Thymus (tissue), 11 donors: ENCODE measurements around the gene FANCE. TPM values are rescaled to one million over a fixed set of nuclear protein-coding genes. Genes with fewer than 3 reads are reported as not detected.
"Not testable (repeated sequence)": the region's sequence is repeated elsewhere in the genome, so short reads cannot be mapped to it uniquely, and the experiment has no call there.

Experiments
- DNase-seq, 9 donors: peaks; one replicate each; pipeline ENCODE4 v3.0.0-alpha.2; 2013; ENCODE audit warnings: low spot score in 9 of 9, low read depth in 6 of 9, missing footprints in 1 of 9
- H3K27ac ChIP-seq, 2 donors: one replicate each; pipeline ENCODE4 v1.5.1; 2013; ENCODE audit warnings: control low read depth in 1 of 2, low read depth in 1 of 2, low read length in 1 of 2, mild to moderate bottlenecking in 1 of 2, moderate library complexity in 1 of 2
- H3K27me3 ChIP-seq, 2 donors: one replicate each; pipeline ENCODE4 v1.5.1; 2013; ENCODE audit warnings: low read length in 1 of 2; ENCODE audit not compliant: control insufficient read depth in 2 of 2, insufficient read depth in 1 of 2
- H3K36me3 ChIP-seq, 2 donors: one replicate each; pipeline ENCODE4 v1.5.1; 2013; ENCODE audit warnings: low read length in 1 of 2, mild to moderate bottlenecking in 1 of 2, moderate library complexity in 1 of 2; ENCODE audit not compliant: control insufficient read depth in 2 of 2, insufficient read depth in 2 of 2
- H3K4me1 ChIP-seq, 2 donors: one replicate each; pipeline ENCODE4 v1.5.1; 2013; ENCODE audit warnings: low read length in 2 of 2; ENCODE audit not compliant: control insufficient read depth in 2 of 2, insufficient read depth in 2 of 2
- H3K4me3 ChIP-seq, 2 donors: one replicate each; pipeline ENCODE4 v1.5.1; 2013; ENCODE audit warnings: low read length in 2 of 2, control low read depth in 1 of 2, mild to moderate bottlenecking in 1 of 2
- H3K9me3 ChIP-seq, 2 donors: one replicate each; pipeline ENCODE4 v1.5.1; 2013; ENCODE audit warnings: low read length in 1 of 2, mild to moderate bottlenecking in 1 of 2; ENCODE audit not compliant: control insufficient read depth in 2 of 2, insufficient read depth in 1 of 2
- WGBS: extraction: QIAGEN DNeasy Blood & Tissue Kit; methylation state at CpG from one replicate; pipeline ENCODE4 v1.1.7; 2013; 5-methylcytosine and 5-hydroxymethylcytosine counted together
- polyA plus RNA-seq: library from polyadenylated mRNA; stranded (reverse); fragments of 200-250 nt; gene quantifications from one replicate; pipeline ENCODE4 v1.2.3, GENCODE V29; 2013
- total RNA-seq: library from RNA; stranded (reverse); fragments of 120-200 nt; gene quantifications from one replicate; pipeline ENCODE4 v1.2.4, GENCODE V29; 2013
- donor health status: healthy.

The FANCE gene
- total and polyA plus RNA-seq, 2 donors, result 3.6 to 8.4 TPM

GRCh38 chr6:35508027-35508426 is 55.9 kb downstream of the FANCE start:
- no peak overlapping the region for H3K27ac ChIP-seq
- H3K9me3 ChIP-seq, result no peaks in the 10 kb centered on the region
- WGBS, result 94% methylated on average over 2 of the region's 2 CpGs
- no peaks in the 10 kb centered on the region for H3K36me3 ChIP-seq
- peaks cover 2 to 89% of the 10 kb centered on the region in 2 donors for H3K27me3 ChIP-seq
- H3K4me3 ChIP-seq, result no peak overlapping the region
- H3K4me1 ChIP-seq, result peaks cover 0 to 9% of the 10 kb centered on the region in 2 donors
- DNase-seq, result no peak

GRCh38 chr6:35508542-35508941 is 56.4 kb downstream of the FANCE start:
- Histone ChIP-seq H3K36me3 (no peaks in the 10 kb centered on the region), H3K4me1 (peaks cover 0 to 7% of the 10 kb centered on the region in 2 donors), H3K27ac (no peak overlapping the region), H3K9me3 (no peaks in the 10 kb centered on the region), H3K4me3 (no peak overlapping the region), H3K27me3 (peaks cover 2 to 87% of the 10 kb centered on the region in 2 donors)
- 83% methylated on average over 5 of the region's 5 CpGs for WGBS
- no peak for DNase-seq

GRCh38 chr6:35510916-35511561 is 58.9 kb downstream of the FANCE start:
- H3K4me3 ChIP-seq, result no peak overlapping the region
- peaks cover 0 to 5% of the 10 kb centered on the region in 2 donors for H3K4me1 ChIP-seq
- no peak for DNase-seq
- no peaks in the 10 kb centered on the region for H3K36me3 ChIP-seq
- 70% methylated on average over 7 of the region's 7 CpGs for WGBS
- H3K9me3 ChIP-seq, result no peaks in the 10 kb centered on the region
- H3K27me3 ChIP-seq, result peaks cover 2 to 72% of the 10 kb centered on the region in 2 donors
- no peak overlapping the region for H3K27ac ChIP-seq

DNA sequence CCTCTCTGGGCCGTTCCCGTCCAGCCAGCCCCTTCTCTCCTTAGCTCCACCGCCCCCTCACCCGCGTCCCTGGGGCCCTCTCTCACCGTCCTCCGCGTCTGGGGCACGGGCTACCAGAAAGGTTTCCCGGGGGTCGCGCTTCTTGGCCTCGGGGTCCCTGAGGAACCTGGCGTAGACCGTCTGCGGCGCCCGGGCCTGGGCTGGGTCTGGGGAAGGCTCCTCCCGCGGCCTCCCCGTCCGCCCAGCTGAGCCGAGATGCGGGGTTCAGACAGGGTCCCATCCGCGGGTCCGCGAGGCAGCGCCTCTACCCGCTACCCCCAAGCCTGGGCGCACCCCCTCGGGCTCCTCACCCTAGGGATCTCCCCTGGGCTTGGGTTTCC is 59.4 kb downstream of the FANCE start:
- peaks cover 2 to 69% of the 10 kb centered on the region in 2 donors for H3K27me3 ChIP-seq
- H3K36me3 ChIP-seq, result no peaks in the 10 kb centered on the region
- H3K4me3 ChIP-seq, result no peak overlapping the region
- DNase-seq, result no peak
- no peak overlapping the region for H3K27ac ChIP-seq
- WGBS, result 23% methylated on average over 32 of the region's 32 CpGs
- no peaks in the 10 kb centered on the region for H3K9me3 ChIP-seq
- H3K4me1 ChIP-seq, result peaks cover 0 to 5% of the 10 kb centered on the region in 2 donors

DNA sequence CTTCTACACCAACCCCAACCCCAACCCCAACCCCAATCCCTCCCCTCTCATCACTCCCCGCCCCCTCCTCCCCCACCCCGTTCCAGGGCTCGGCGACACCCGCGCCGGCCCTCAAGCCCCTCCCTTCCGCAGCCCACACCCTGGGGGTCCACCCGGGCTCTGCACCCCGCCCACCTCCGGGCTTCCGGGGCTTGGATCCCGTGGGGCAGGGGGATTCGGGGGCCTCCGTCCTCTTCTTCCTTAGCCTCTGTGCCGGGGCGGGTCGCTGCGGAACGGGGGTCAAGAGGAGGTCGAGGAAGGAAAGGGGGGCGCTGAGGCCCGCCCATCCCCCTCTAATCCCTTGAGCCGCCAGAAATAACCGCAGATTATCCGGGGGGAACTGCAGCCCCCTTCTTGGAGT is 59.9 kb downstream of the FANCE start:
- no peaks in the 10 kb centered on the region for H3K36me3 ChIP-seq
- H3K27me3 ChIP-seq, result peaks cover 2 to 70% of the 10 kb centered on the region in 2 donors
- H3K4me3 ChIP-seq, result no peak overlapping the region
- no peaks in the 10 kb centered on the region for H3K9me3 ChIP-seq
- WGBS, result 19% methylated on average over 26 of the region's 26 CpGs
- H3K27ac ChIP-seq, result no peak overlapping the region
- H3K4me1 ChIP-seq, result peaks cover 0 to 5% of the 10 kb centered on the region in 2 donors
- DNase-seq, result no peak

- WGBS, result 96% methylated on average over 10 of the region's 10 CpGs
- Histone ChIP-seq H3K4me1 (peaks cover 0 to 5% of the 10 kb centered on the region in 2 donors), H3K27me3 (peaks cover 2 to 65% of the 10 kb centered on the region in 2 donors), H3K36me3 (no peaks in the 10 kb centered on the region), H3K4me3 (no peak within 1 kb of the TSS), H3K9me3 (no peaks in the 10 kb centered on the region), H3K27ac (no peak within 1 kb of the TSS)
- no peak for DNase-seq
Measured at GRCh38 chr6:35512740-35513139, 60.6 kb downstream of the FANCE start, which contains the start of gene TULP1. Gene TULP1, minus strand, starts transcription at chr6:35512896. Its CDS starts 38 bp downstream, at chr6:35512858.

DNA sequence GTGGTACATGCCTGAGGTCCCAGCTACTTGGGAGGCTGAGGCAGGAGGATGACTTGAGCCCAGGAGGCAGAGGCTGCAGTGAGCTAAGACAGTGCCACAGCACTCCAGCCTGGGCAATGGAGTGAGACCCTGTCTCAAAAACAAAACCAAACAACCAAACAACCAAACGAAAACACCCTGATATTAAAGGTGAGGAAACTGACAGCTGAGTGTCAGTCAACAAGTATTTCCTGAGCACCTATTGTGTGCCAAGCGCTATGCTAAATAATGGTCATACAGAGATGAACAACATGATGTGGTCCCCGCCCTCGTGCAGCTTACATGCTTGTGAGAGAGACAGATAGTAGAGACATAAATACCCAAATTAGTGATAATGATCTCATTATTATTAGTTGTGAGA is 62.4 kb downstream of the FANCE start:
- H3K27ac ChIP-seq, result no peak overlapping the region
- H3K4me1 ChIP-seq, result peaks cover 0 to 5% of the 10 kb centered on the region in 2 donors
- H3K4me3 ChIP-seq, result no peak overlapping the region
- no peaks in the 10 kb centered on the region for H3K9me3 ChIP-seq
- no peaks in the 10 kb centered on the region for H3K36me3 ChIP-seq
- 93% methylated on average over 4 of the region's 4 CpGs for WGBS
- peaks cover 2 to 47% of the 10 kb centered on the region in 2 donors for H3K27me3 ChIP-seq
- no peak for DNase-seq

DNA sequence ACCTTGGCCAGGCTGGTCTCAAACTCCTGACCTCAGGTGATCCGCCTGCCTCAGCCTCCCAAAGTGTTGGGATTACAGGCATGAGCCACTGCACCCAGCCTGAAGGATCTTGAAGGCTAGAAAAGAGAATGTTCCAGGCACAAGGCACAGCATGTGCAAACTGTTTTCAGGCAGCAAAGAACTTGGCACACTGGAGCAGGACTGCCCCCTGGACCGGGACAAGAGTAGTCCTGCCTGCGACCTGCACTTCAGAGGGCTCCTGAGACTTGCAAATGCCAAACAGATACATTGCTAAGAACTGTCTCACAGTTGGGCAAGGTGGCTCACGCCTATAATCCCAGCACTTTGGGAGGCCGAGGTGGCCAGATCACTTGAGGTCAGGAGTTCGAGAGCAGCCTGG is 63.8 kb downstream of the FANCE start:
- peaks cover 0 to 34% of the 10 kb centered on the region in 2 donors for H3K27me3 ChIP-seq
- not testable (repeated sequence) for H3K4me1 ChIP-seq, H3K27ac ChIP-seq, H3K36me3 ChIP-seq, DNase-seq, H3K4me3 ChIP-seq, H3K9me3 ChIP-seq
- 97% methylated on average over 6 of the region's 6 CpGs for whole genome bisulfite sequencing
